22Rv1 (cell line): Measurements from ENCODE around the gene PKP4.
"Not testable (repeated sequence)": the region's sequence is repeated elsewhere in the genome, so short reads cannot be mapped to it uniquely, and the experiment has no call there.

ENCODE experiments used
- H3K27ac ChIP-seq: fragments of 450-650 bp; 2 replicates; pipeline ENCODE4 v1.5.1; 2017
- ZFX ChIP-seq: fragments of 450-650 bp; IDR thresholded peaks from 2 replicates; pipeline ENCODE4 v1.6.1; 2017; ENCODE audit warnings: antibody characterized with exemption, borderline replicate concordance
- TF ChIP-seq, protein P1 (sequence below): fragments of 450-650 bp; IDR thresholded peaks from 2 replicates; pipeline ENCODE4 v1.5.1; 2017; ENCODE audit warnings: mild to moderate bottlenecking

Gene PKP4

DNA sequence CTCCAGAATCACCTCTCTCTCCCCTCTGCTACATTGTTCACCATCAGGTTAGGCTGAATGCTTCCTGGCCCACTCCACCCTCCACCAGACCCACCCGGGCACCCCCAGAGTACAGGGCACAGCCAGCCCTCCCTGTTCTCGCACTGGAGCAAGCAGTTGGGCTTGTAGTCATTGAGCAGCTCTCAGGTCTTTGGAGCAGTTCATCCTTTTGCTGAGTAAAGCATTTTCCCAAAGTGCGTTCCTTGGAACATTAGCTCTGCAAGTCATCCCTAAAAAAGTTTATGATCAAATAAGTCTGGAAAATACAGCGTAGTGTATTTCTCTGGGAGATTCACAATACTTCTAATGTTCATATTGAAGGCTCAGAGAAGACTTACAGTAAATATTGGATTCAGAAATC, 234.9 kb downstream of the PKP4 start:
- H3K27ac ChIP-seq = no peak overlapping the region
- TF ChIP-seq, protein P1, sequence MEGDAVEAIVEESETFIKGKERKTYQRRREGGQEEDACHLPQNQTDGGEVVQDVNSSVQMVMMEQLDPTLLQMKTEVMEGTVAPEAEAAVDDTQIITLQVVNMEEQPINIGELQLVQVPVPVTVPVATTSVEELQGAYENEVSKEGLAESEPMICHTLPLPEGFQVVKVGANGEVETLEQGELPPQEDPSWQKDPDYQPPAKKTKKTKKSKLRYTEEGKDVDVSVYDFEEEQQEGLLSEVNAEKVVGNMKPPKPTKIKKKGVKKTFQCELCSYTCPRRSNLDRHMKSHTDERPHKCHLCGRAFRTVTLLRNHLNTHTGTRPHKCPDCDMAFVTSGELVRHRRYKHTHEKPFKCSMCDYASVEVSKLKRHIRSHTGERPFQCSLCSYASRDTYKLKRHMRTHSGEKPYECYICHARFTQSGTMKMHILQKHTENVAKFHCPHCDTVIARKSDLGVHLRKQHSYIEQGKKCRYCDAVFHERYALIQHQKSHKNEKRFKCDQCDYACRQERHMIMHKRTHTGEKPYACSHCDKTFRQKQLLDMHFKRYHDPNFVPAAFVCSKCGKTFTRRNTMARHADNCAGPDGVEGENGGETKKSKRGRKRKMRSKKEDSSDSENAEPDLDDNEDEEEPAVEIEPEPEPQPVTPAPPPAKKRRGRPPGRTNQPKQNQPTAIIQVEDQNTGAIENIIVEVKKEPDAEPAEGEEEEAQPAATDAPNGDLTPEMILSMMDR = no peak
- TF ChIP-seq ZFX = no peak

DNA sequence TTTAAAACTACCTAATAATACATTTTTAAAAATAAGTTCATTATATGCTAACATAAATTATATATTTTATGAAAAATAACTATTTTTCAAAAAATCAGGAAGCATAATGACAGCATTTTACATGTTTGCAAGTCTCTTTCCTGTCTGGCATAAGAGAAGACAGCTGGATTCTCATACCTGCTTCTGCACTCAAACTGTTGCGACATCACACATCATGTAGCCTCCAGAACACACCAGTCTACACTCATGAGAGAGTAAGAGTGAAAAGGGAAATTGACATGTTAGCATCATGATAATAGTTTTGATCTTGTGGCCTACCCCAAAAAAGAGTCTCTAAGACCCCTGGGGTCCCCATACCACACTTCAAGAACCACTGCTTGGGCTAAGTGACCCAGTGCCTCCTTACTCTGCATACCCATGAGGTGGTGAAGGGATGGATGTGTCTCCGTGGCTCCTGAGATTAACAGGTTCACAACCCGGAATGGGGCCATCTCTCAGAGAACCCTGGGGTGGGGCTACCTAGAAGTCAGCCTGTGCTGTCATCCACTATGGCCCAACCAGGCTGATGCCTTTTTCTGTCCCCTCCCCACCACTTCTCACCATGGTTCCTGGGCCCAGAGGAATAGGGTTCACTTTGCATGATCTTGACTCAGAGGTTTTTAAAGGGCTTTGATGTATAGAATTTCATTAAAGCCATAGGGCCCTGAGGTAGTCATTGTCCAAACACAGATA, 235.8 kb downstream of the PKP4 start:
- H3K27ac ChIP-seq = no peak overlapping the region
- TF ChIP-seq, protein P1 = no peak
- TF ChIP-seq ZFX = no peak

DNA sequence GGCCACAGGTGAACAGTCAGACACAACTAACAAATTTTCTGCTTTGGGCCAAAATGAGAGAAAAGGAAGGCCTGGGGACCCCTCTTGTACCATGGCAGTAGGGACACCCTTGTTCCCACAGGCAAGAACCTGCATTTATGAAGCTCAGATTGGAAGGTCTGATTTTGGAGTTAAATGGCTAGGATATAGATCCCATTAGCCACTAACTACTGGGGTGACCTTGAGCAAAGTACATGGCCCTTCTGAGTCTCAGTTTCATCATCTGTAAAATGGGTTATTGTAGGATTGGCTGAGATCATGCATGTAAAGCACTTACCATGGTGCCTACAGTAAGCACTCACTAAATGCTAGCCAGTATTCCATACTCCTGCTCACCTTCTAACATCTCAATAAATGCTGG, 236.7 kb downstream of the PKP4 start:
- TF ChIP-seq, protein P1 = no peak
- no peak for TF ChIP-seq ZFX
- no peak overlapping the region for H3K27ac ChIP-seq

DNA sequence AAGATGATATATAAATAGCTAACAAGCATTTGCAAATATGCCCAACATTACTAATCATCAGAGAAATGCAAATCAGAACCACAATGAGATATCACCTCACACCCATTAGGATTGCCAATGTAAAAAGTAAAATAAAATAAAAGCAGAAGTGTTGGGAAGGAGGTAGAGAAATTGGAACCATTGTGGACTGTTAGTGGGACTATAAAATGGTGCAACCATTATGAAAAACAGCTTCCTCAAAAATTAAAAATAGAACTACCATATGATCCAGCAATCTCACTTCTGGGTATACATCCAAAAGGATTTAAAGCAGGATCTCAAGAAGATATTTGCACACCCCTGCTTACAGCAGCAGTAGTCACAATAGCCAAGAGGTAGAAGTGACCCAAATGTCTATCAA, 238.6 kb downstream of the PKP4 start:
- TF ChIP-seq ZFX = no peak
- TF ChIP-seq, protein P1 = no peak
- no peak overlapping the region for H3K27ac ChIP-seq

DNA sequence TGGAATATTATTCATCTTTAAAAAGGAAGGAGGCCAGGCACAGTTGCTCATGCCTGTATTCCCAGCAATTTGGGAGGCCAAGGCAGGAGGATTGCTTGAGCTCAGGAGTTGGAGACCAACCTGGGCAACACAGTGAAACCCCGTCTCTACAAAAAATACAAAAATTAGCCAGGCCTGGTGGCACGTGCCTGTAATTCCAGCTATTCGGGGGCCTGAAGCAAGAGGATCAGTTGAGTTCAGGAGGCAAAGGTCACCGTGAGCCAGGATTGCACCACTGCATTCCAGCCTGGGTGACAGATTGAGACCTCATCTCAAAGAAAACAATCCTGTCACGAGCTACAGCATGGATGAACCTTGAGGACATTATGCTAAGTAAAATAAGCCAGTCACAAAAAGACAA, 239.0 kb downstream of the PKP4 start:
- H3K27ac ChIP-seq = not testable (repeated sequence)

DNA sequence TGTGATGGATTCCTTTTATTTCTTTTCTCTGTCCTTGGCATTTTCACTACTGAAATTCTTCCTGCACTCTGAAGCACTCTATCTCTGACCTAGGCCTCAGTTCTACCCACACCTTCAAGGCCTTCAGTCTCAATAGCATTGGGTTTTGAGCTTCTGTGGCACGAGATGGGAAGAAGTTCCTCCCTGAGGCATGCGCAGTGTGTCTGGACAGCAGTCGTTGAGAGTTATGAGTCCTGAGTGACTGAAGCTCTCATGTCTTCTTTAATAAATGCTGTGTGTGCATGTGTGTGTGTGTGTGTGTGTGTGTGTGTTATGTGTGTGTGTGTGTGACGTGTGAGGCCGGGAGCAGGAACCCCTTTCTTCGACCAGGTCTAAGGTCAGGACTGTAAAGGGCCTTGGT, 242.6 kb downstream of the PKP4 start:
- TF ChIP-seq ZFX = no peak
- TF ChIP-seq, protein P1 = no peak
- H3K27ac ChIP-seq = no peak overlapping the region

DNA sequence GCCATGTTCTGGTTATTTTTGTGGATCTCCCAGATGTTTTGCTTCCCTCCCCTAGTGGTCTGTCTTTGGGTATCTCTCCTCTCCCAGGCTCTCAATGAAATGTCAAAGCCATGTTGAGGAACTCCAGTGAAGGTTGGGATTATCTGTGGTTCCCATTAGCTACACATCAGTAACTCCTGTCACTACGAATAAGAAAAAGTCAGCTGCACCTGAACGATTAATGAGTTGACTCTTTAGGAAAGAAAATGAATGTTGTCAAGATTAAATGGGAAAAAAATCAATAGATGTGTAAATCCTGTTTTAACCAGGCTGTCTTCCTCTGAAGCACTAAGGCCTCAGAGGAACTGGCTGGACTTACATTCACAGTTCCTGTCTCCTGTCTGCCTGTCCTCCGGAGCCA, 244.3 kb downstream of the PKP4 start:
- H3K27ac ChIP-seq = no peak overlapping the region
- TF ChIP-seq, protein P1 = no peak
- no peak for TF ChIP-seq ZFX

DNA sequence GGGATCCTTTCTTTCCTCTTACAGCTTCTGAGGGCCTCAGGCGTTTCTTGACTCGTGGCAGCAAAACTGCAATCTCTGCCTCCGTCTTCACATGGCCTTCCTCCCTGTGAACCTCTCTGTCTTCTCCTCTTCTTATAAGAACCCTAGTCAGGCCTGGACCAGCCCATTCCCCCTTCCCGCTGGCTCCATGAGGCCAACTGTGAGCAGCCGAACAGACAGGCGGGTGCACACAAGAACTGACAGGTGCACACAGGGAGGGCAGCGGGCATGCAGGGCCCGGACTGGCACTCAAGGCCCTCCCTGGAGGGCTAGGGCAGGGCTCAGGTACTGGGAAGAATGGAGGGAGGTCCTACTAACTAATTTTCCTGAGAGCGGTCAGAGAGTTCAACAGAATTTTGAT, 246.0 kb downstream of the PKP4 start:
- TF ChIP-seq, protein P1 = no peak
- no peak for TF ChIP-seq ZFX
- H3K27ac ChIP-seq = no peak overlapping the region

DNA sequence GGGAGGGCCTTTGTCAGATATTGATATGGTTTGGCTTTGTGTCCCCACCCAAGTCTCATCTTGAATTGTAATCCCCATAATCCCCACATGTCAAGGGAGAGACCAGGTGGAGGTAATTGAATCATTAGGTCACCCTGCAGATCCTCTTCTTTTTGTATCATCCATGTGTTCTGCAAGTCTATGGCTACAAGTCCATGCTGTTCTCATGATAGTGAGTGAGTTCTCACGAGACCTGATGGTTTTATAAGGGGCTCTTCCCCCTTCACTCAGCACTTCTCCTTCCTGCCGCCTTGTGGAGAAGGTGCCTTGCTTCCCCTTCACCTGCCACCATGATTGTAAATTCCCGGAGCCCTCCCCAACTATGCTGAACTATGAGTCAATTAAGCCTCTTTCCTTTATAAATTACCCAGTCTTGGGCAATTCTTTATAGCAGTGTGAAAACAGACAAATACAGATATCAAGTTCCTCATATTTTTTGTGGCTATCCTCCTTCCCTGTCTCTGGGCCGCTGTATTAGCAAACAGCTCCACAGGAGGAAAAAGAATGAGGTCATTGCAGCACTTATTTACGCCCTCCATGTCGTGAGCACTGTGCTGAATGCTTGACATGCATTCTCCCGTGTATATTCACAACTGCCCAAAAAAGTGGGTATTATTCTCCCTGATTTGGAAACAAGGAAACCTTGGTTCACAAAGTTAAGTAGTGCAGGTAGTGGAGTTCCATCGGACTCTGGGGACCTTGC, 248.1 kb downstream of the PKP4 start:
- not testable (repeated sequence) for H3K27ac ChIP-seq
